Coronary artery (tissue), 2 donors: ENCODE data around the gene LAPTM5.

Experiments used
- DNase-seq: peaks from one replicate; pipeline ENCODE4 v3.0.0-alpha.2; 2017; ENCODE audit warnings: low spot score
- H3K27ac ChIP-seq, 2 donors: fragments of 200-600 bp; sonication (generic); one replicate each; pipeline ENCODE4 v1.5.1; 2016 to 2019
- H3K4me3 ChIP-seq: fragments of 200-600 bp; sonication (generic); 2 replicates; pipeline ENCODE4 v1.5.1; 2016; ENCODE audit warnings: mild to moderate bottlenecking, moderate library complexity
- CTCF ChIP-seq: fragments of 200-600 bp; sonication (generic); IDR thresholded peaks from one replicate; pipeline ENCODE4 v1.5.1; 2019; ENCODE audit warnings: antibody characterized with exemption

Gene LAPTM5

GRCh38 chr1:30697571-30698376 is 59.8 kb downstream of the LAPTM5 start:
- Histone ChIP-seq H3K27ac (peak overlapping the region in 1 of 2 donors; percentile 48), H3K4me3 (no peak overlapping the region)
- TF ChIP-seq CTCF, result no peak
- DNase-seq, result no peak

GRCh38 chr1:30696831-30697230 is 60.7 kb downstream of the LAPTM5 start:
- no peak overlapping the region for H3K4me3 ChIP-seq
- DNase-seq, result no peak
- no peak overlapping the region for H3K27ac ChIP-seq
- no peak for TF ChIP-seq CTCF

DNA sequence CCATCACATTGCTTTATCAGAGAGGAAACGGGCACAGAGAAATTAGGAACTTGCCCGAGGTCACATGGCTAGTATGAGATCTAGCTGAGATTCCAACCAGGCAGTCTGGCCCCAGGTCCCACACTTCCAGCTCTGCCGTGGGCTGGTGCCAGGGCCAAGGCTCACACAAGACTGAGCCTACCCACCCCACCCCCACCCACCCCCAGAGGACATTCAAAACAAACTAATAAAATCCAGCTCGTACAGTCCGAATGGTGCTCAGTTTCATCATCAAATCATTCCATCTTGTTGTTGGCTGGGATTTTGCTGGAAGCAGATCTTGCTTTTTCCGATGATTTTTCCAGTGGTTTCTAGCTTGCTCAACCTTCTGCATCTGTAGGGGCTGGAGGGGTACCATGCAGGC is 62.1 kb downstream of the LAPTM5 start:
- DNase-seq, result no peak
- TF ChIP-seq CTCF, result no peak
- no peak overlapping the region for H3K4me3 ChIP-seq
- peak overlapping the region in 1 of 2 donors; percentile 48 for H3K27ac ChIP-seq

GRCh38 chr1:30694280-30695175 is 63.0 kb downstream of the LAPTM5 start:
- TF ChIP-seq CTCF, result no peak
- Histone ChIP-seq H3K4me3 (no peak overlapping the region), H3K27ac (no peak overlapping the region)
- no peak for DNase-seq

DNA sequence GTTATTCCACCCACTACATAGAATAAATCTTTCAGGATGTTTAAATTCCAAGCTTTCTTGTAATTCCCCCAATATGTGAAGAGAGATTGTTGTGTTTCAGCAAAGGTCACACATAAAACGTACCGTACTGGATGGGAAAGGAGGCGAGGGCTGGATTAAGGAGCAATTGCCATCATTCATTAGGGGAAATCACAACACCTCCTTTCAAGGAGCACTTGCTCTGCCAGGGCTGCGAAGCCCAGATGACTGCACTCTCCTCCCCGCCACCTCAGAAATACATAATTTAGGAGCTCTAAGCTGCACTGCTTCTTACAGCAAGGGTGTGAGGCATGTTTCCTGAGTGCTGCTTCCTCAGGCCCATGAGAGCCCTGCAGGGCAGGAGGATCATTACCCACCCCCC is 63.8 kb downstream of the LAPTM5 start:
- TF ChIP-seq CTCF, result no peak
- no peak overlapping the region for H3K27ac ChIP-seq
- DNase-seq, result no peak
- no peak overlapping the region for H3K4me3 ChIP-seq

DNA sequence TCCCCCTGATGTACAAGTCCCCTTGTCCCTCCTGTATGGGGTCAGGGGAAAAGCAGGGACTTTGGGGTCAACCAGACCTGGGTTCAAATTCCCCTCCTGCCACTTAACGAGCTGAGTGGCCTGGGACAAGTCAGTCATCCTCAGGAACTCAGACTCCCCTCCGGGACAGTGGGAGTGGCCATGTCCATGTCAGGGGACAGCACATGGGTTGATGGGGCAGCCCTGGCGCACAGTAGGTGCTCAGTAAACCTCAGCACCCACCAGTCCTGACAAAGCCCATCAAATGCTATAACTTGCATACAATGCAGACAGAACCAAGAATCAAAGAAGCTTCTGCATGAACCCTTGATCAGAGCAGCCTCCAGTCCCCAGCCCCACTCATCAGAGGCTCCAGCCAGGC is 64.2 kb downstream of the LAPTM5 start:
- Histone ChIP-seq H3K27ac (no peak overlapping the region), H3K4me3 (no peak overlapping the region)
- no peak for DNase-seq
- no peak for TF ChIP-seq CTCF
